ENCODE measurements around the gene APOBEC3F. TPM values are rescaled to one million over a fixed set of nuclear protein-coding genes. Genes with fewer than 3 reads are reported as not detected.

Gene APOBEC3F
- total RNA-seq, 1 experiment from 2014 or later = 4.8 TPM

DNA sequence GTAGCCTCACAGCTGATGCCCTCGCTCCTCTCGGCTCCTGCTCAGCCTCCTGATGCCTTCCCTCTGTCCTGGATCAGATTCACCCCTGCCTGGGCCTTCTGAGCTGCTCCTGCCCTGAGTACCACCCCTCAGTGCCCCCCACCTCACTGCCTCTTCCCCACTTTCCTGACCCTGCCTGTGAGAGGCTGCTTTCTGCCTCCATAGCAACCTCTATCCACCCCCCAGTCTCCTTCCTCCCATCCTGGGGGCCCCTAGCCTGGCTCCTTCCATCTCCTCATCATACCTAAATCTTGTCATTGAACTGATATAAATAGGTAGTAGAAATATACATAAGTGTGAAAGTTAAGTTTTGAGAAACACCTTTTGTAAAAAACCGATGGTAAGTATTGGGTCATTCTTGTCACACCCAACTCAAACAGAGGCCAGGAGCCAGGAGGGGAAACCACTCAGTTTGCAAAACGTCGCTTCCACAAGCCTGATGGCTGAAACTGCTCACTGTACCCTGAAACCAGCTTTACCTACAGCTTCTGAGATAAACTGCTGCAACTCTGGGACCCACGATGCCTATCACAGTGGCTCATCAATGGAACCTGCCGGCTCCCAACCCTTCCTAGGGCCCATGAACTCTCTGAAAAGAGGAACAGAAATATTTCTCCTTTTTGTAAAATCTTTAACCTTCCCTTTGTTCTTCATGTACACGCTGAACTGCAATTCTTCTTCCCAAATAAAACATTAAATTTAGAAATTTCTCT lies 51.6 kb downstream of the APOBEC3F start:
- DNase-seq (ENCODE audit: low read depth) = no peak

DNA sequence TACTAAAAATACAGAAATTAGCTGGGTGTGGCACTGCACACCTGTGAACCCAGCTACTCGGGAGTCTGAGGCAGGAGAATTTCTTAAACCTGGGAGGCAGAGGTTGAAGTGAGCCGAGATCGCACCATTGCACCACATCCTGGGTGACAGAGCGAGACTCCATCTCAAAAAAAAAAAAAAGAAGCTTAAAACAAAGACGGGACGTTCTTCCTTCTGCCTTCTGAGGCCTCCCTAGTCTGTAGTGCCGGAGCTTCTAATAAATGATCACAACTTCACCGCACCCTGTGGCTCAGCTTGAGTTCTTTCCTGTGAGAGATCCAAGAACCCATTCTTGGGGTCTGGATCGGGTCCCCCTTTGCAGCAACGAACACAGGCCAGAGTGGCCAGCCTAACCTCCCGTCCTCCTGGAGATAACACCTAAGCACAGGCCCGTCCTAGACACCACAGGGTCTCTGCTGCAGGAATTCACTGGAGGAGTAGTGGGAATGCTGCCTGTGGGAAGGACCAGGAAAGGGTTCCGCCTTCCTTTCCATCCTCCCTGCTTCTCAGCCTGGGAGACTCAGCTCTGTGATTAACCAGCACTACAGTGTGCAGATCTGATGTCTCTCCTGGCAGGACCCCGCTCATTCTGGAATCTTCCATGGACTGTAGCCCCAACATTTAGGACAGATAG lies 54.2 kb downstream of the APOBEC3F start:
- no peak for DNase-seq (ENCODE audit: low read depth)

DNA sequence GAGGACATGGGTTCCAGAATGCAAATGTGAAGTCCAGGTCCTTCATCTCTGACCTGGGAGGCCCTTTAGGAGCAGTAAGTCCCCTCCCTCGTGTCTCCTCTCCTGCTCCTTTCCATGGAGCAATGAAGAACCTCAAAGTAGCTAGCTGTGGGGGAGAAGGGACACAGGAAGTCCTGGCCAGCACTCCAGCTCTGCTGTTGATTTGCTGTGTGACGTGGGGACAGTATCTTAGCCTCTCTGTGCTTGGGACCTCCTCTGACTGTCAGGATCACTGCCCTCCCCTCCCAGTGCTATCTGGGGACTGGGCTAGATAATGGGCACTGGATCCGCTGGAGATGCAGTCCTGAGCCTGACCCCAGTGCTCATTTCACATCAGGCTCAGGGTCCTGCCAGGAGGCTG lies 55.3 kb downstream of the APOBEC3F start:
- no peak for DNase-seq (ENCODE audit: low read depth)

DNA sequence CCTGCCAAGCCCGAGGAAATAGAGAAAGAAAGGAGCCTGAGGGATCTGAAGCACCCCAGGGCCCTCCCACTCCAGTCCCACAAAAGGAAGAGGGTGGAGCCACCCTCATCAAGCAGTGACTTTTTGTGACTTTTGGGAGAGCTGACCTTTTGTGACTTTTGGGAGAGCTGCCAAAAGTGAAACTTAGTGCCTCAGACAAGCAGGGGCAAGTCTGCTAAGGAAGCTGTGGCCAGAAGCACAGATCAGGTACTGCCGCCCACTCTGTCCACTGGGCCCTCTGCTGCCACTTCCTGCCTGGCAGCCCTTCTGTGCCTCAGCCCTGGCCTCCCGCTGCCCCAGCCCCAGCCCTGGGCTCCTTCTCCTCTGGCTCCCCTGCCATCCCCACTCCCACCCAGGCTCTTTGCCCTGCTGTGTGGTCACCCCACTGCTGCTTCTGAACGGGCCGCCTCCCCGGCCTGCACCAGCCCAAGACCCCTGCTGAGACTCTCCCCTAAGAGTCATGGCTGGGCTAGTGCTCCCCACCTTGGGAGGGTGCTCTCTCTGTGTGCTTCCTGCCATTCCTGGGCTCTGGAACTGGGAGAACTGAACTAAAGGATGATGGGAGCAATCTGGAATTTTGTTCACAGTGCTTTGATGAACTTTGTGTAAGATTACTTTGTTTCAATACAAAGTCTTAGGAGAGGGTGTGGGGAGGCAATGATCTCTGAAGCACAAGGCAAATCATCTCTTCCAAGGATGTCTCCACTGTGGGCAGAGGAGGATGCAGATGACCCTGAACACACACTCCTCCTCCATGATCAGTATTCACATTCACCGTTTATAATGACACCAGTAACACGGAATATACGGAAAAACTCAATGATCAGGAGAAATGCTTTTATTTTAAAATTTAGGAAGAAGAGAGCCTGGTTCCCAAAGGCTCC lies 56.7 kb downstream of the APOBEC3F start, which contains the start of gene APOBEC3H:
APOBEC3H (plus strand) TSS at position 147 of the 923 bp plus-strand sequence. CDS start 3,035 bp downstream, outside the sequence.
- DNase-seq (ENCODE audit: low read depth) = peak; percentile 54

DNA sequence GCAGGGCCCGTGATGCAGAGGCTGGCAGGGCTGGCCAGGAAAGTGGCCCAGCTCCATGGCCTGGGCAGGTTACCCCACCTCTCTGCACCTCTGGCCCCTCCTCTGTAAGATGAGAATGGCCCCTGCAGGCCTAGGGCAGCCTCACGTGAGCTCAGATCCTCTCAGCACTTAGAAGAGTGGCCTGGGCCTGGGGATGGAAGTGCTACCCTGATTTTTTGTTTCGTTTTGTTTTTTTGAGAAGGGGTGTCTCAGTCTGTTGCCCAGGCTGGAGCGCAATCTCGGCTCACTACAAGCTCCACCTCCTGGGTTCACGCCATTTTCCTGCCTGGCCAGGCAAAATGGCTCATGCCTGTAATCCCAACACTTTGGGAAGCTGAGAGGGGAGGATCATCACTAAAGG lies 57.4 kb downstream of the APOBEC3F start:
- DNase-seq (ENCODE audit: low read depth) = no peak

DNA sequence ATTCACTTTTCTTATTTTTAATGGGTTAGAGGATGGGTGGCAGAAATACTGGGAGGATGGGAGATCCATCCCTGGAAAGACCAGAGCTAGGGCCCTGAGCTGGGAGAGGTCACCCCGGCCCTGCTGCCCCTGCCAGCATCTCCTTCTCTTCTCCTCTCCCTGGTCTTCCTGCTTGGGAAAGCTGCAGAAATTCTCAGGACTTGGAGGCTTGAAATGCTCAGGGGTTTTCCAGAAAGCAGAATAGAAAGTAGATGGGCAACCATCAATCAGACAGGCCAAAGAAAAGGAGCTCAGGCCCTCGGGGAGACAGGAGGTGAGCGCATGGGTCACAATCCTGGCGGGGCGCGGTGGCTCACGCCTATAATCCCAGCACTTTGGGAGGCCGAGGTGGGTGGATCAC lies 57.9 kb downstream of the APOBEC3F start:
- no peak for DNase-seq (ENCODE audit: low read depth)

DNA sequence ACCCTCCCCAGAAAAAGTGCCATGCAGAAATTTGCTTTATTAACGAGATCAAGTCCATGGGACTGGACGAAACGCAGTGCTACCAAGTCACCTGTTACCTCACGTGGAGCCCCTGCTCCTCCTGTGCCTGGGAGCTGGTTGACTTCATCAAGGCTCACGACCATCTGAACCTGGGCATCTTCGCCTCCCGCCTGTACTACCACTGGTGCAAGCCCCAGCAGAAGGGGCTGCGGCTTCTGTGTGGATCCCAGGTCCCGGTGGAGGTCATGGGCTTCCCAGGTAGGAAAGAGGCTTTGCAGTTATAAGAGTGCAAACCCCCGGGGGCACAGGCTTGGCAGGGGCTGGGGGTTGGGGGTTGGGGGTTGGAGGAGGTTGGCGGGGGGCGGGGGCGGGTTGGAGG lies 60.6 kb downstream of the APOBEC3F start:
- DNase-seq (ENCODE audit: low read depth) = no peak

DNA sequence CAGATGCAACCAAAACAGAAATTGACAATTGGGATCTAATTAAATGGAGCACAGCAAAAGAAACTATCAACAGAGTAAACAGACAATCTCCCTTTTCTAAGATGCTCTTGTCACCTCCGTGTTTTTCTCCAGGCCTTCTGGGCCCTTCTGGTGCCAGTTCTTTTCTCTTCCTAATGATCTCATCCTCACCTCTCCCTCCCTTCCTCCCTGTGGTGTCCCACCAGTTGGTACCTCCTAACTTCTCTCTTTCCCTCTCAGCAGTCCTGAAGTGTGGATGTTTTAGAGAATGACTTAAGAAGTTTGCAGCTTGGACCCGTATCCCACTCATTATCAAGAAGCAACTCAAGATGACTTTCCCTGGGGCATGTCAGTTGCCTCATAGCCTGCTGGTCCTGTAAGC lies 62.8 kb downstream of the APOBEC3F start:
- no peak for DNase-seq (ENCODE audit: low read depth)

Other genes starting within 250 kb of the APOBEC3F start
- gene DNAL4, start 246.7 kb upstream of the APOBEC3F start, total RNA-seq (2014; rRNA removed; shearing (Covaris generic)) = 6.9 and 13.2 TPM in 2 replicates
- 0.76 and 1.9 TPM in 2 replicates for gene NPTXR, start 196.8 kb upstream of the APOBEC3F start, total RNA-seq (2014; rRNA removed; shearing (Covaris generic))
- 12.2 and 18.4 TPM in 2 replicates for gene CBX6, start 168.6 kb upstream of the APOBEC3F start, total RNA-seq (2014; rRNA removed; shearing (Covaris generic))
- not detected in 2 replicates for gene APOBEC3A, start 83.3 kb upstream of the APOBEC3F start, total RNA-seq (2014; rRNA removed; shearing (Covaris generic))
- 14.8 and 22.6 TPM in 2 replicates for gene APOBEC3B, start 58.5 kb upstream of the APOBEC3F start, total RNA-seq (2014; rRNA removed; shearing (Covaris generic))
- gene APOBEC3C, start 26.6 kb upstream of the APOBEC3F start, total RNA-seq (2014; rRNA removed; shearing (Covaris generic)) = 10.0 and 13.8 TPM in 2 replicates
- 1.1 and 1.6 TPM in 2 replicates for gene APOBEC3D, start 19.7 kb upstream of the APOBEC3F start, total RNA-seq (2014; rRNA removed; shearing (Covaris generic))
- 23.4 and 30.1 TPM in 2 replicates for gene APOBEC3G, start 36.4 kb downstream of the APOBEC3F start, total RNA-seq (2014; rRNA removed; shearing (Covaris generic))
- gene APOBEC3H, start 56.4 kb downstream of the APOBEC3F start, total RNA-seq (2014; rRNA removed; shearing (Covaris generic)) = 1.7 TPM in 1 of 2 replicates, not detected in the other
- gene CBX7, start 111.8 kb downstream of the APOBEC3F start, total RNA-seq (2014; rRNA removed; shearing (Covaris generic)) = 0.76 and 3.0 TPM in 2 replicates
- 4.5 and 7.2 TPM in 2 replicates for gene PDGFB, start 204.1 kb downstream of the APOBEC3F start, total RNA-seq (2014; rRNA removed; shearing (Covaris generic))